Thoracic aorta (tissue), 2 donors: Measurements from ENCODE around the gene C1QL4. TPM values are rescaled to one million over a fixed set of nuclear protein-coding genes. Genes with fewer than 3 reads are reported as not detected.

ENCODE experiments used
- ATAC-seq: fragments of 150-250 bp; one replicate; pipeline ENCODE4 v1.8.0; 2017; ENCODE audit warnings: low read depth; ENCODE audit not compliant: insufficient number of reproducible peaks, low FRiP score
- DNase-seq: peaks from one replicate; pipeline ENCODE4 v3.0.0-alpha.2; 2020; ENCODE audit warnings: low spot score
- H3K27ac ChIP-seq, 2 donors: fragments of 200-600 bp; sonication (generic); 1 replicate in 1 of 2; 2 replicates in 1 of 2; pipeline ENCODE4 v1.5.1; 2016; ENCODE audit warnings: mild to moderate bottlenecking in 2 of 2, moderate library complexity in 2 of 2
- H3K27me3 ChIP-seq: fragments of 200-600 bp; sonication (generic); replicated peaks from 2 replicates; pipeline ENCODE4 v1.6.0; 2016; ENCODE audit warnings: mild to moderate bottlenecking; ENCODE audit not compliant: insufficient read depth
- H3K36me3 ChIP-seq: fragments of 200-600 bp; sonication (generic); one replicate; pipeline ENCODE4 v1.5.1; 2016
- H3K4me1 ChIP-seq, 2 donors: fragments of 200-600 bp; sonication (generic); 1 replicate in 1 of 2; 2 replicates in 1 of 2; pipeline versions ENCODE4 v1.5.1 to v1.6.0; 2016; ENCODE audit warnings: low read depth in 2 of 2, mild to moderate bottlenecking in 1 of 2; ENCODE audit not compliant: control insufficient read depth in 1 of 2
- H3K4me3 ChIP-seq: fragments of 200-600 bp; sonication (generic); 2 replicates; pipeline ENCODE4 v1.5.1; 2016; ENCODE audit warnings: mild to moderate bottlenecking
- H3K9me3 ChIP-seq: fragments of 200-600 bp; sonication (generic); 2 replicates; pipeline ENCODE4 v1.5.1; 2016
- CTCF ChIP-seq: fragments of 200-600 bp; sonication (generic); IDR thresholded peaks from one replicate; pipeline ENCODE4 v1.5.1; 2019; ENCODE audit warnings: antibody characterized with exemption
- total RNA-seq, 2 donors: library from RNA; depleted of rRNA; stranded (reverse); fragments of >200 nt; gene quantifications; one replicate each; pipeline versions ENCODE4 v1.1.0 to v1.2.3, GENCODE V29; 2016

The C1QL4 gene
- total RNA-seq, 2 donors from 2014 or later, result not detected

DNA sequence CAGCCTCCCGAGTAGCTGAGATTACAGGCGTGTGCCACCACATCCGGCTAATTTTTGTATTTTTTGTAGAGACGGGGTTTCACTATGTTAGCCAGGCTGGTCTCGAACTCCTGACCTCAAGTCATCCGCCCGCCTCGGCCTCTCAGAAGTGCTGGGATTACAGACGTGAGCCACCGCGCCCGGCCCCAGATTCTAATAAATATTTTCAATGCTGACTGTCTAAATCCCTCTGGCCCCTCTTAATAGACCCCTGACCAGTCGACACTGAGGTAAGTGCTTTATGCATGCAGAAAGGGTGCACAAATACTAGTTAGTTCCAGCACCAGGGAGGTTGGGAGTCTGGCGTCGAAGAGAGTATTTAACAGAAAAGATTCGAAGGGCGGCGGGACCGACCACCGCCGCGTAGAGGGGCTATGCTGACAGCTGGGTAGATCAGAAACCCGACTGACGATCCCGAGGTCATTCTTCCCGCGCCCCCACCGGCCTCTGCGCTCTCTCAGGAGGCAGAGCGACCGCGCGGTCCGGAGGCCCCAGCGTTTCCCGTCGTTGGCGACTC lies 29.2 kb upstream of the C1QL4 start:
- peaks cover 20 to 27% of the 10 kb centered on the region in 2 donors for H3K4me1 ChIP-seq
- H3K9me3 ChIP-seq, result no peaks in the 10 kb centered on the region
- no peaks in the 10 kb centered on the region for H3K36me3 ChIP-seq
- TF ChIP-seq CTCF, result no peak
- H3K4me3 ChIP-seq, result peak overlapping the region; percentile 90
- H3K27ac ChIP-seq, result peak overlapping the region; percentile 90 to 91
- no peak for DNase-seq
- no peaks in the 10 kb centered on the region for H3K27me3 ChIP-seq
- no peak for ATAC-seq

GRCh38 chr12:49365542-49365941 lies 28.6 kb upstream of the C1QL4 start:
- H3K4me1 ChIP-seq, result peaks cover 20 to 27% of the 10 kb centered on the region in 2 donors
- H3K27me3 ChIP-seq, result no peaks in the 10 kb centered on the region
- ATAC-seq (no peak), DNase-seq (no peak)
- no peaks in the 10 kb centered on the region for H3K36me3 ChIP-seq
- no peaks in the 10 kb centered on the region for H3K9me3 ChIP-seq
- H3K4me3 ChIP-seq, result peak overlapping the region; percentile 90
- no peak overlapping the region for H3K27ac ChIP-seq
- no peak for TF ChIP-seq CTCF

GRCh38 chr12:49364989-49365388 lies 28.0 kb upstream of the C1QL4 start:
- Histone ChIP-seq H3K27ac (no peak overlapping the region), H3K9me3 (no peaks in the 10 kb centered on the region), H3K36me3 (no peaks in the 10 kb centered on the region), H3K4me3 (no peak overlapping the region), H3K4me1 (peaks cover 17 to 26% of the 10 kb centered on the region in 2 donors), H3K27me3 (no peaks in the 10 kb centered on the region)
- ATAC-seq (no peak), DNase-seq (no peak)
- no peak for TF ChIP-seq CTCF

GRCh38 chr12:49362077-49362476 lies 25.1 kb upstream of the C1QL4 start:
- Histone ChIP-seq H3K4me3 (no peak overlapping the region), H3K36me3 (no peaks in the 10 kb centered on the region), H3K9me3 (no peaks in the 10 kb centered on the region), H3K27me3 (no peaks in the 10 kb centered on the region), H3K27ac (no peak overlapping the region), H3K4me1 (peaks cover 0 to 15% of the 10 kb centered on the region in 2 donors)
- ATAC-seq (no peak), DNase-seq (no peak)
- TF ChIP-seq CTCF, result no peak

DNA sequence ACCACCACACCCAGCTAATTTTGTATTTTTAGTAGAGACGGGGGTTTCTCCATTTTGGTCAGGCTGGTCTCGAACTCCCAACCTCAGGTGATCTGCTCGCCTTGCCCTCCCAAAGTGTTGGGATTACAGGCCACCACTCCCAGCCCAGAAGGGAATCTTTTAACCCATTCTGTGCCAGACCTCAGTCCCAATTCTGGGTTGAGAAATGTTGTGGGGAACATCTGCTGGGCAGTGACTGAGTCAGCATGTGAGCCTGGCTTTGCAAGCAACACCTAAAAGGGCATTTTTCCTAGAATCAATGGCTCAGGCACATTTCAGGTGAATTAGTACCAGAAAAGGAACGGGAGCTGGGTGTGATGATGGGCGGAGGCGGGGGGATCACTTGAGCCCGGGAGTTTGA lies 22.7 kb upstream of the C1QL4 start:
- H3K27me3 ChIP-seq, result no peaks in the 10 kb centered on the region
- no peak overlapping the region for H3K4me3 ChIP-seq
- no peak for TF ChIP-seq CTCF
- DNase-seq, result no peak
- H3K9me3 ChIP-seq, result no peaks in the 10 kb centered on the region
- H3K4me1 ChIP-seq, result peaks cover 0 to 11% of the 10 kb centered on the region in 2 donors
- no peaks in the 10 kb centered on the region for H3K36me3 ChIP-seq
- ATAC-seq, result no peak
- no peak overlapping the region for H3K27ac ChIP-seq
